Left ventricle myocardium inferior (tissue), 1 donor: ENCODE data around the gene SRL. TPM values are rescaled to one million over a fixed set of nuclear protein-coding genes. Genes with fewer than 3 reads are reported as not detected.

Experiments
- DNase-seq: peaks from one replicate; pipeline ENCODE4 v3.0.0-alpha.2; 2020
- H3K27ac ChIP-seq: fragments of 200-600 bp; replicated peaks from 2 replicates; pipeline ENCODE4 v1.8.0; 2021
- H3K27me3 ChIP-seq: fragments of 200-600 bp; 2 replicates; pipeline ENCODE4 v1.8.0; 2021; ENCODE audit warnings: low read depth
- H3K36me3 ChIP-seq: fragments of 200-600 bp; 2 replicates; pipeline ENCODE4 v1.8.0; 2021
- H3K4me1 ChIP-seq: fragments of 200-600 bp; 2 replicates; pipeline ENCODE4 v1.8.0; 2021
- H3K4me3 ChIP-seq: fragments of 200-600 bp; 2 replicates; pipeline ENCODE4 v1.8.0; 2021; ENCODE audit warnings: mild to moderate bottlenecking, moderate library complexity
- H3K9me3 ChIP-seq: fragments of 200-600 bp; replicated peaks from 2 replicates; pipeline ENCODE4 v1.8.0; 2021
- CTCF ChIP-seq: fragments of 200-600 bp; IDR thresholded peaks from 2 replicates; pipeline ENCODE4 v1.8.0; 2021; ENCODE audit warnings: antibody characterized with exemption, mild to moderate bottlenecking, borderline replicate concordance
- intact Hi-C: fragments of 100-400 bp; cut with micrococcal nuclease; formaldehyde crosslinking; loops from one replicate; pipeline ENCODE4 v1.11.0; 2022
- total RNA-seq: library from RNA; stranded (reverse); fragmentation: NEBNext Ultra II Directional; extraction: Animal tissue kit (Norgen Biotek cat#: 25700); gene quantifications from one replicate; pipeline ENCODE4 v1.2.1, GENCODE V29; 2021
- donor health status: DM: no; HTN: yes; CAD: no; lungs with severe emphysema.

Gene SRL
- total RNA-seq, 1 donor from 2014 or later, result 445 TPM

GRCh38 chr16:4208341-4208751 is 33.5 kb downstream of the SRL start:
- Histone ChIP-seq H3K9me3 (no peaks in the 10 kb centered on the region), H3K27ac (peak overlapping the region; percentile 74), H3K4me3 (no peak overlapping the region), H3K36me3 (peaks cover 16% of the 10 kb centered on the region), H3K27me3 (no peaks in the 10 kb centered on the region), H3K4me1 (peaks cover 93% of the 10 kb centered on the region)
- intact Hi-C loops, result no loop called here
- peak; percentile 56 for DNase-seq
- TF ChIP-seq CTCF, result no peak

GRCh38 chr16:4207683-4208340 is 34.1 kb downstream of the SRL start:
- H3K4me1 ChIP-seq, result peaks cover 88% of the 10 kb centered on the region
- intact Hi-C loops, result no loop called here
- DNase-seq, result no peak
- H3K9me3 ChIP-seq, result no peaks in the 10 kb centered on the region
- peaks cover 21% of the 10 kb centered on the region for H3K36me3 ChIP-seq
- TF ChIP-seq CTCF, result no peak
- no peaks in the 10 kb centered on the region for H3K27me3 ChIP-seq
- peak overlapping the region; percentile 74 for H3K27ac ChIP-seq
- H3K4me3 ChIP-seq, result no peak overlapping the region

- peaks cover 83% of the 10 kb centered on the region for H3K4me1 ChIP-seq
- no peaks in the 10 kb centered on the region for H3K27me3 ChIP-seq
- intact Hi-C loops, result no loop called here
- DNase-seq, result no peak
- H3K36me3 ChIP-seq, result peaks cover 26% of the 10 kb centered on the region
- peak overlapping the region; percentile 74 for H3K27ac ChIP-seq
- no peaks in the 10 kb centered on the region for H3K9me3 ChIP-seq
- H3K4me3 ChIP-seq, result no peak overlapping the region
- TF ChIP-seq CTCF, result no peak
These were observed 34.7 kb downstream of the SRL start for GRCh38 chr16:4207229-4207628.

DNA sequence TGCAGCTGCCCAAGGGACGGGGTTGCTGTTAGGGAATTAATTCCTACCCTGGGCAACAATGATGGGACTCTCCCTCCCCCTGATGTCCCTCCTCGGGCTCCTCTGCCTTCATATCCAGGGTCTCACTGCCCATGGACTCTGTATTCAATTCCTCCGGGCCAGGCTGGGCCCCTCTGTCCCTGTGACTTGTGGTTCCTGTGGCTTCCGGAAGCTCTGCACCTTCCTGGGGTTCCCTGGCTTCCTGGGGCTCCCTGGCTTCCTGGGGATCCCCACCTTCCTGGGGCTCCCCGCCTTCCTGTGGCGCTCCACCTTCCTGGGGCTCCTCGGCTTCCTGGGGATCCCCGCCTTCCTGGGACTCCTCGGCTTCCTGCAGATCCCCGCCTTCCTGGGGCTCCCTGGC is 35.2 kb downstream of the SRL start:
- TF ChIP-seq CTCF, result no peak
- Histone ChIP-seq H3K4me1 (peaks cover 77% of the 10 kb centered on the region), H3K36me3 (peaks cover 32% of the 10 kb centered on the region), H3K9me3 (no peaks in the 10 kb centered on the region), H3K27me3 (no peaks in the 10 kb centered on the region), H3K27ac (peak overlapping the region; percentile 74), H3K4me3 (no peak overlapping the region)
- no peak for DNase-seq
- intact Hi-C loops, result no loop called here

GRCh38 chr16:4205971-4206370 is 35.9 kb downstream of the SRL start:
- intact Hi-C loops, result no loop called here
- H3K27ac ChIP-seq, result peak overlapping the region; percentile 74
- no peak for DNase-seq

More at GRCh38 chr16:4205971-4206370, 35.9 kb downstream of the SRL start:
- Histone ChIP-seq H3K4me1 (peaks cover 72% of the 10 kb centered on the region), H3K36me3 (peaks cover 32% of the 10 kb centered on the region), H3K4me3 (no peak overlapping the region), H3K27me3 (no peaks in the 10 kb centered on the region), H3K9me3 (no peaks in the 10 kb centered on the region)
- TF ChIP-seq CTCF, result no peak
